ENCODE results near the gene ELL.

DNA sequence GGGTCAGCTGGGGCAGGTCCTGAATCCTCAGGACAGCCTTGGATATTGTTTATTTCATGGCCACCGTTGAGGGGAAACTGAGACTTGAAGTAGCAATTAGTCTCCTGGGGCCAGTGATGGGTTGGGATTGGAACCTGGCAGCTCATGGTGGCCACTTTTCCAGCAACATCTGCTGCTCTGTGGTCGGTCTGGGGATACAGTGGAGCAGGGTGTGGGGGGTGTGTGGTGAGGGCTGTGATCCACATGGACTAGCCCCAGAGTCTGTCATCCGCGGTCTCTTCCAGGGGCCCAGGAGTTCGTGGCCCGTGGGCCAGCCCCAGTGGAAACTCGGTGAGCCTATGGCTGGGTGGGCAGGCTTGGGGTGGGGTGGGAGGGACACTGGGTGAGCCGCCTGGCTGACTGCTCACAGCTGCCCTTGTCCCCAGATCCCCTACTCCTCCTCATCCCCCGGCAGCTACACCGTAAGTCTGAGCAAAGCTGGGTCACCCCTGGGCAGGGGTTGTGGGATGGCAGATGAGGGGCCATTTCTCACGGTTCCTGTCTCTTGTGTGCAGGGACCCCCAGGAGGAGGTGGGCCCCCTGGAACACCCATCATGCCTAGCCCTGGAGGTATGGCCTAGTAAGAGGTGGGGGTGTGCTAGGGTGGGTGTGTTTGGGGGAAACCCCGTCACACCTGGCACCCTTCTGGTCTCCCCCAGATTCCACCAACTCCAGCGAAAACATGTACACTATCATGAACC is 89.4 kb downstream of the ELL start:
- no peak for TF ChIP-seq CTCF (IDR thresholded peaks at IDR 0.05; ENCODE audit: insufficient read depth, low read depth, low read length)
- TF ChIP-seq EZH2 (IDR thresholded peaks at IDR 0.05; ENCODE audit: insufficient read depth, low read length): no peak
